HepG2 (cell line): Measurements from ENCODE around the gene CSTF1. TPM values are rescaled to one million over a fixed set of nuclear protein-coding genes. Genes with fewer than 3 reads are reported as not detected.

Source experiments
- ATAC-seq: fragments of 200-7000 bp; cut with Tn5 transposase; 3 replicates; pipeline ENCODE4 v1.9.1; 2020; ENCODE audit warnings: mild to moderate bottlenecking, moderate library complexity
- BruUV-seq: library from RNA; stranded (reverse); fragments of 400-500 nt; replicated peaks from 2 replicates; lab custom pipeline; 2021; lab: Mats Ljungman, UMichigan
- CTCF ChIA-PET: fragments of 300-600 bp; formaldehyde crosslinking; extraction: SDS; loops from one replicate; lab custom pipeline; 2021; ENCODE audit warnings: low total read pairs, inconsistent platforms, low intra/inter-chr PET ratio; lab: Yijun Ruan, JAX
- POLR2A ChIA-PET: fragments of 350-600 bp; sonication (Branson Sonifier 250); formaldehyde crosslinking; loops from one replicate; lab custom pipeline; 2020; ENCODE audit warnings: antibody characterized with exemption, inconsistent platforms; lab: Yijun Ruan, JAX
- DNase-seq: peaks from one replicate; pipeline ENCODE4 v3.0.0-alpha.2; 2015; ENCODE audit warnings: low spot score
- FAIRE-seq: peaks from 3 replicates; lab custom pipeline; 2011; peaks lifted over from hg19 to GRCh38; lab: Jason Lieb, UNC
- H2AFZ ChIP-seq: one replicate; pipeline ENCODE4 v1.6.1; 2011; ENCODE audit warnings: low read length, inconsistent platforms
- H3K27ac ChIP-seq: fragments of 300-600 bp; 3 replicates; pipeline ENCODE4 v1.8.0; 2011; ENCODE audit warnings: mixed run types, mild to moderate bottlenecking, mixed read lengths, low read length, inconsistent platforms; ENCODE audit not compliant: insufficient read depth; ENCODE audit errors: extremely low read length
- H3K27me3 ChIP-seq, 2 experiments: fragments of 200-600 bp in 1 of 2; 2 replicates in 1 of 2; 3 replicates in 1 of 2; pipeline versions ENCODE4 v1.6.0 to v1.8.0; 2011; ENCODE audit warnings: low read length in 2 of 2, mild to moderate bottlenecking in 2 of 2, moderate library complexity in 2 of 2, inconsistent platforms in 1 of 2; ENCODE audit not compliant: insufficient read depth in 2 of 2, control insufficient read depth in 1 of 2
- H3K36me3 ChIP-seq, 2 experiments: fragments of 200-600 bp in 1 of 2; replicated peaks in 1 of 2; 2 replicates in 1 of 2; 3 replicates in 1 of 2; pipeline versions ENCODE4 v1.5.1 to v1.8.0; 2011; ENCODE audit warnings: low read length in 2 of 2, inconsistent platforms in 1 of 2; ENCODE audit not compliant: insufficient read depth in 2 of 2, control insufficient read depth in 1 of 2
- H3K4me1 ChIP-seq: 2 replicates; pipeline ENCODE4 v1.5.1; 2012; ENCODE audit warnings: low read length, inconsistent platforms; ENCODE audit not compliant: insufficient read depth
- H3K4me2 ChIP-seq: 2 replicates; pipeline ENCODE4 v1.6.0; 2011; ENCODE audit warnings: low read depth, low read length, inconsistent platforms
- H3K4me3 ChIP-seq, 3 experiments: fragments of 200-600 bp in 1 of 3; sonication (generic), shearing (Covaris generic) in 1 of 3; replicated peaks in 1 of 3; 2 replicates each; pipeline ENCODE4 v1.5.1; 2011 to 2016; ENCODE audit warnings: low read length in 3 of 3, inconsistent platforms in 2 of 3, low read depth in 2 of 3, mild to moderate bottlenecking in 2 of 3, control low read depth in 1 of 3, mixed read lengths in 1 of 3; ENCODE audit not compliant: insufficient read depth in 1 of 3
- H3K79me2 ChIP-seq: one replicate; pipeline ENCODE4 v1.6.1; 2011; ENCODE audit warnings: low read length, inconsistent platforms; ENCODE audit not compliant: insufficient read depth
- H3K9ac ChIP-seq: 2 replicates; pipeline ENCODE4 v1.6.0; 2011; ENCODE audit warnings: mild to moderate bottlenecking, low read depth, low read length, inconsistent platforms; ENCODE audit not compliant: insufficient read depth
- H3K9me3 ChIP-seq: 2 replicates; pipeline ENCODE4 v1.5.1; 2012; ENCODE audit warnings: mild to moderate bottlenecking, low read length
- H4K20me1 ChIP-seq: 2 replicates; pipeline ENCODE4 v1.6.0; 2011; ENCODE audit warnings: inconsistent platforms, mild to moderate bottlenecking, low read length, moderate library complexity; ENCODE audit not compliant: insufficient read depth
- ATF7-NPFF ChIP-seq: sonication (generic); formaldehyde crosslinking; IDR thresholded peaks from 2 replicates; pipeline ENCODE4 v1.8.1; 2023; ENCODE audit warnings: mild to moderate bottlenecking, low read depth, missing genetic modification reagents, moderate library complexity
- CENPX ChIP-seq: sonication (generic); formaldehyde crosslinking; IDR thresholded peaks from 2 replicates; pipeline ENCODE4 v1.9.0; 2021; ENCODE audit warnings: mild to moderate bottlenecking, missing genetic modification reagents, moderate library complexity
- EEA1 ChIP-seq: sonication (generic); formaldehyde crosslinking; IDR thresholded peaks from 2 replicates; pipeline ENCODE4 v1.5.1; 2020; ENCODE audit warnings: mild to moderate bottlenecking, missing genetic modification reagents, borderline replicate concordance
- FOXA1 ChIP-seq, 2 experiments: fragments of 450-650 bp in 1 of 2; sonication (generic) in 1 of 2; formaldehyde crosslinking in 1 of 2; IDR thresholded peaks; 2 replicates each; pipeline versions ENCODE4 v1.4.0 to v1.6.1; 2016 to 2020; ENCODE audit warnings: missing genetic modification reagents in 1 of 2
- FOXJ3 ChIP-seq: sonication (generic); formaldehyde crosslinking; IDR thresholded peaks from 2 replicates; pipeline ENCODE4 v1.4.0; 2020; ENCODE audit warnings: missing genetic modification reagents, mild to moderate bottlenecking, borderline replicate concordance
- MED13 ChIP-seq: sonication (generic); formaldehyde crosslinking; IDR thresholded peaks from 2 replicates; pipeline ENCODE4 v1.5.0; 2020; ENCODE audit warnings: missing genetic modification reagents
- NR2F1 ChIP-seq, 2 experiments: fragments of 450-650 bp in 1 of 2; formaldehyde crosslinking in 1 of 2; IDR thresholded peaks; 2 replicates each; pipeline versions ENCODE4 v1.5.0 to v1.6.1; 2016 to 2020; ENCODE audit warnings: mild to moderate bottlenecking in 1 of 2, missing compliant biosample characterization in 1 of 2, missing genetic modification reagents in 1 of 2, moderate library complexity in 1 of 2
- PCBP1 ChIP-seq: fragments of 200-400 bp; formaldehyde crosslinking; IDR thresholded peaks from 2 replicates; pipeline ENCODE4 v1.6.1; 2017; ENCODE audit warnings: mild to moderate bottlenecking, low read depth, low read length, borderline replicate concordance
- PHB2 ChIP-seq: fragments of 450-650 bp; IDR thresholded peaks from 2 replicates; pipeline ENCODE4 v1.6.1; 2018; ENCODE audit not compliant: partially characterized antibody
- SAFB2 ChIP-seq: sonication (generic); formaldehyde crosslinking; IDR thresholded peaks from 2 replicates; pipeline ENCODE4 v1.5.1; 2020; ENCODE audit warnings: missing genetic modification reagents, low read depth, mild to moderate bottlenecking, borderline replicate concordance
- SETDB1 ChIP-seq: sonication (generic); formaldehyde crosslinking; IDR thresholded peaks from 2 replicates; pipeline ENCODE4 v1.5.1; 2020; ENCODE audit warnings: missing genetic modification reagents, mild to moderate bottlenecking, borderline replicate concordance
- SKI ChIP-seq: fragments of 450-650 bp; IDR thresholded peaks from one replicate; pipeline ENCODE4 v1.6.1; 2018; ENCODE audit warnings: mild to moderate bottlenecking; ENCODE audit not compliant: partially characterized antibody
- SMARCE1 ChIP-seq: fragments of 450-650 bp; IDR thresholded peaks from 2 replicates; pipeline ENCODE4 v1.6.1; 2017; ENCODE audit warnings: borderline replicate concordance
- SRF ChIP-seq: IDR thresholded peaks from 2 replicates; pipeline ENCODE4 v1.6.1; 2011; ENCODE audit warnings: mild to moderate bottlenecking, low read depth, low read length, moderate library complexity
- XBP1 ChIP-seq: sonication (generic); formaldehyde crosslinking; IDR thresholded peaks from 2 replicates; pipeline ENCODE4 v1.5.0; 2020; ENCODE audit warnings: missing genetic modification reagents
- ZBTB7A ChIP-seq: sonication (generic); formaldehyde crosslinking; IDR thresholded peaks from 2 replicates; pipeline ENCODE4 v1.8.0; 2022; ENCODE audit warnings: mild to moderate bottlenecking, missing genetic modification reagents
- ZBTB7B ChIP-seq: sonication (generic); formaldehyde crosslinking; IDR thresholded peaks from 2 replicates; pipeline ENCODE4 v1.4.0; 2020; ENCODE audit warnings: missing genetic modification reagents
- ZFYVE20 ChIP-seq: sonication (generic); formaldehyde crosslinking; IDR thresholded peaks from 2 replicates; pipeline ENCODE4 v1.8.0; 2023; ENCODE audit warnings: low read depth, mild to moderate bottlenecking, moderate library complexity, missing genetic modification reagents, borderline replicate concordance
- ZKSCAN5 ChIP-seq: sonication (generic); formaldehyde crosslinking; IDR thresholded peaks from 2 replicates; pipeline ENCODE4 v1.5.1; 2020; ENCODE audit warnings: mild to moderate bottlenecking, missing genetic modification reagents
- ZNF24 ChIP-seq: fragments of 450-650 bp; IDR thresholded peaks from 2 replicates; pipeline ENCODE4 v1.6.1; 2017; ENCODE audit warnings: antibody characterized with exemption, mild to moderate bottlenecking
- ZNF614 ChIP-seq: IDR thresholded peaks from 2 replicates; pipeline ENCODE4 v1.6.1; 2018; ENCODE audit warnings: missing biosample characterization, missing genetic modification reagents, inconsistent platforms, borderline replicate concordance
- ZNF644 ChIP-seq: IDR thresholded peaks from 2 replicates; pipeline ENCODE4 v1.6.1; 2016; ENCODE audit warnings: low read depth
- ZSCAN25 ChIP-seq: sonication (generic); formaldehyde crosslinking; IDR thresholded peaks from 2 replicates; pipeline ENCODE4 v1.8.0; 2022; ENCODE audit warnings: mild to moderate bottlenecking, missing genetic modification reagents
- WGBS: methylation state at CpG from one replicate; pipeline ENCODE4 v1.1.6; 2017; ENCODE audit warnings: low lambda C conversion rate; 5-methylcytosine and 5-hydroxymethylcytosine counted together
- in situ Hi-C: cut with HindIII; loops from 2 replicates; pipeline ENCODE4 v1.10.0; 2017; ENCODE audit warnings: low pct_unique_long_range_greater_than_20kb; ENCODE audit not compliant: extremely low pct_ligation_motif_present
- intact Hi-C: fragments of 100-400 bp; cut with micrococcal nuclease; formaldehyde crosslinking; loops from one replicate; pipeline ENCODE4 v1.10.0; 2022; ENCODE audit not compliant: unreplicated experiment
- polyA plus RNA-seq, 8 experiments: library from polyadenylated mRNA; depleted of rRNA in 3 of 8; stranded (reverse) in 7 of 8; unstranded in 1 of 8; fragments of >200 nt; fragmentation: Illumina TruSeq in 4 of 8; extraction: Trizol in 4 of 8; gene quantifications; 2 replicates each; pipeline versions ENCODE4 v1.2.1 to v1.2.3, GENCODE V29; 2011 to 2016; ENCODE audit warnings: low read depth in 4 of 8, missing spikeins in 1 of 8, mixed read lengths in 1 of 8; ENCODE audit not compliant: insufficient read depth in 1 of 8
- total RNA-seq, 5 experiments: library from RNA; depleted of rRNA; stranded (reverse); fragments of >200 nt; fragmentation: Illumina TruSeq; extraction: Trizol; gene quantifications; 2 replicates each; pipeline ENCODE4 v1.2.3, GENCODE V29; 2016; ENCODE audit warnings: low read depth in 1 of 5
- TF ChIP-seq, protein P1 (sequence below): sonication (generic); formaldehyde crosslinking; IDR thresholded peaks from 2 replicates; pipeline ENCODE4 v1.5.0; 2020; ENCODE audit warnings: mild to moderate bottlenecking, missing genetic modification reagents
- TF ChIP-seq, protein P2 (sequence below): IDR thresholded peaks from 2 replicates; pipeline ENCODE4 v1.6.1; 2016; ENCODE audit warnings: low read depth, borderline replicate concordance

The CSTF1 gene
- total and polyA plus RNA-seq, 2 of the 13 experiments (the other 11 are each of a cell fraction or from before 2014, with no cell fraction given): 70.9 to 100 TPM

DNA sequence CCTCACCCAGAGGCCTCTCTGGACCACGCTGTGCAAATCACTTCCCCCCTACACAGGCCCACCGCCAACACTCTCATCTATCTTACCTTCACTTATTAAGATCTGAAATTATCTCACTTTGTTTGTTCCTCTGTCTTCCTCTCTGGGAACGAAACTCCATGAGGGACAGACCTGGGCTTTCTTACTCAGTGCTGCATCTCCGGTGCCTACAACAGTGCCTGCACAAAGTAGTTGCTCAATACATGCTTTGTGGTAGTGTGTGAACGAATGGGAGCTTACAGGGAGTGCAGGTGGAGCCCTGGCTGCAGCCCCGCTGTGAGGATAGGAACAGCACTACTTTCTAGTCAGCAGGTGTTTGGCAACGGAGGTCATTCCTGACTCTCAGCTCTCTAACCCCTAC is 25.0 kb downstream of the CSTF1 start (continued):
- TF ChIP-seq, protein P1, sequence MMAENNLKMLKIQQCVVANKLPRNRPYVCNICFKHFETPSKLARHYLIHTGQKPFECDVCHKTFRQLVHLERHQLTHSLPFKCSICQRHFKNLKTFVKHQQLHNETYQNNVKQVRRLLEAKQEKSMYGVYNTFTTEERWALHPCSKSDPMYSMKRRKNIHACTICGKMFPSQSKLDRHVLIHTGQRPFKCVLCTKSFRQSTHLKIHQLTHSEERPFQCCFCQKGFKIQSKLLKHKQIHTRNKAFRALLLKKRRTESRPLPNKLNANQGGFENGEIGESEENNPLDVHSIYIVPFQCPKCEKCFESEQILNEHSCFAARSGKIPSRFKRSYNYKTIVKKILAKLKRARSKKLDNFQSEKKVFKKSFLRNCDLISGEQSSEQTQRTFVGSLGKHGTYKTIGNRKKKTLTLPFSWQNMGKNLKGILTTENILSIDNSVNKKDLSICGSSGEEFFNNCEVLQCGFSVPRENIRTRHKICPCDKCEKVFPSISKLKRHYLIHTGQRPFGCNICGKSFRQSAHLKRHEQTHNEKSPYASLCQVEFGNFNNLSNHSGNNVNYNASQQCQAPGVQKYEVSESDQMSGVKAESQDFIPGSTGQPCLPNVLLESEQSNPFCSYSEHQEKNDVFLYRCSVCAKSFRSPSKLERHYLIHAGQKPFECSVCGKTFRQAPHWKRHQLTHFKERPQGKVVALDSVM (CRISPR knock-in tag): no peak
- TF ChIP-seq FOXJ3: no peak
- no peak for TF ChIP-seq ZNF614 (CRISPR knock-in tag)
- no peak for TF ChIP-seq ZFYVE20 (CRISPR knock-in tag)
- TF ChIP-seq ZNF24: no peak
- no peak for TF ChIP-seq SAFB2 (CRISPR knock-in tag)
- TF ChIP-seq SMARCE1: no peak
- TF ChIP-seq PHB2: no peak
- no peak for TF ChIP-seq ZBTB7B (CRISPR knock-in tag)

DNA sequence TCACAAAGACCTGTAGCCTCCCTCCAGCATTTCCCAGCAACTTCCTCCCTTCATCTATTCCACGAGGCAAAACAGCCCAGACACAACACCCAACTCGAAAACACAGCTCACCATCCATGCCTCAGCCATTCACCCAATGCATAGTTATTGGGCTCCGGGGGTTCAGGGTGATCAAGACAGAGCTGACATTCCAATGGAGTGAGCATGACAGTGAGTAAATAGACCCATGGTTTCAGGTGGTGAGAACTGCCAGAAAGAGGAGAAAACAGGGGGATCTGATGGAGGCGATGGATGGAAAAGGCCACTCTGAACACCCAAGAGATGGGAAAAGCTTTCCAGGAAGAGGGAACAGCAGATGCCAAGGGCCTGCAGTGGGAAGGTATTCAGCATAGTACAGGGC is 25.5 kb downstream of the CSTF1 start:
- intact Hi-C loops: no loop called here
- Histone ChIP-seq H4K20me1 (no peaks in the 10 kb centered on the region), H3K9ac (no peak overlapping the region), H3K4me3 (no peak overlapping the region), H3K27ac (no peak overlapping the region), H3K4me1 (peaks cover 51% of the 10 kb centered on the region), H3K27me3 (no peaks in the 10 kb centered on the region), H3K36me3 (no peaks in the 10 kb centered on the region), H2AFZ (no peak overlapping the region), H3K4me2 (no peak overlapping the region), H3K79me2 (no peaks in the 10 kb centered on the region), H3K9me3 (no peaks in the 10 kb centered on the region)
- 43% methylated on average over 4 of the region's 4 CpGs for WGBS
- BruUV-seq: no TSS peak
- CTCF ChIA-PET: interaction anchor here (0.9 kb wide), 1 partner anchor 18 kb away, joined by 3 read pairs; no protein-coding TSS in a partner anchor
- POLR2A ChIA-PET: interaction anchor here (1.2 kb wide), 1 partner anchor 58 kb away, joined by 3 read pairs; no protein-coding TSS in a partner anchor
- DNase-seq (peak; percentile 53), ATAC-seq (peak; percentile 60), FAIRE-seq (no peak)
- in situ Hi-C loops: no loop called here
- TF ChIP-seq PCBP1 (no peak), SKI (no peak), FOXA1 (IDR thresholded peaks at IDR 0.05) (no peak), FOXA1 (CRISPR knock-in tag; IDR thresholded peaks at IDR 0.05) (0 out of 2 replicates have a peak, but pooled peaks have one; percentile 32), SRF (no peak), SETDB1 (no peak), ZKSCAN5 (CRISPR knock-in tag) (peak; percentile 81; the same call in 1 of the 2 replicates), MED13 (CRISPR knock-in tag) (no peak), ZNF644 (CRISPR knock-in tag) (0 out of 2 replicates have a peak, but pooled peaks have one; percentile 21), ZBTB7A (CRISPR knock-in tag) (no peak), EEA1 (CRISPR knock-in tag) (no peak), ATF7-NPFF (CRISPR knock-in tag) (no peak), ZSCAN25 (CRISPR knock-in tag) (no peak), XBP1 (CRISPR knock-in tag) (no peak), NR2F1 (CRISPR knock-in tag; IDR thresholded peaks at IDR 0.05) (0 out of 4 replicates have a peak, but pooled peaks of 1 of the 2 experiments have one; percentile 21), CENPX (CRISPR knock-in tag) (no peak)
- TF ChIP-seq, protein P2, sequence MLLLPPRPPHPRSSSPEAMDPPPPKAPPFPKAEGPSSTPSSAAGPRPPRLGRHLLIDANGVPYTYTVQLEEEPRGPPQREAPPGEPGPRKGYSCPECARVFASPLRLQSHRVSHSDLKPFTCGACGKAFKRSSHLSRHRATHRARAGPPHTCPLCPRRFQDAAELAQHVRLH (CRISPR knock-in tag): no peak
